H1 (cell line): ENCODE results near the gene ZNF516. TPM values are rescaled to one million over a fixed set of nuclear protein-coding genes. Genes with fewer than 3 reads are reported as not detected.

ENCODE experiments used
- CTCF ChIA-PET: fragments of 300-600 bp; sonication (Branson Sonifier 250); formaldehyde crosslinking; loops from one replicate; lab custom pipeline; 2021; ENCODE audit not compliant: partially characterized antibody; lab: Charles Lee
- POLR2A ChIA-PET: fragments of 300-600 bp; sonication (Branson Sonifier 250); formaldehyde crosslinking; loops from one replicate; lab custom pipeline; 2021; ENCODE audit warnings: inconsistent platforms; ENCODE audit not compliant: partially characterized antibody; lab: Charles Lee
- DNase-seq, 2 experiments: peaks; one replicate each; pipeline versions ENCODE4 v3.0.0 to v3.0.0-alpha.2; 2010 to 2022; ENCODE audit warnings: low spot score in 2 of 2, low read depth in 1 of 2, mixed read lengths in 1 of 2
- FAIRE-seq: peaks from 2 replicates; lab custom pipeline; 2011; peaks lifted over from hg19 to GRCh38; lab: Jason Lieb, UNC
- H2AFZ ChIP-seq: 2 replicates; pipeline ENCODE4 v1.8.1; 2012; ENCODE audit warnings: low read length, inconsistent platforms
- H2AK5ac ChIP-seq: 2 replicates; pipeline ENCODE4 v1.6.1; 2013; ENCODE audit warnings: low read depth, low read length
- H2BK120ac ChIP-seq: replicated peaks from 2 replicates; pipeline ENCODE3; 2013; ENCODE audit warnings: low read depth, low read length, inconsistent platforms
- H2BK12ac ChIP-seq: 2 replicates; pipeline ENCODE4 v1.6.1; 2013; ENCODE audit warnings: low read depth, low read length
- H2BK15ac ChIP-seq: 2 replicates; pipeline ENCODE4 v1.6.1; 2013; ENCODE audit warnings: low read length
- H2BK20ac ChIP-seq: 2 replicates; pipeline ENCODE4 v1.6.1; 2013; ENCODE audit warnings: low read length
- H2BK5ac ChIP-seq: 2 replicates; pipeline ENCODE4 v1.6.1; 2013; ENCODE audit warnings: low read depth, low read length
- H3K14ac ChIP-seq: 2 replicates; pipeline ENCODE4 v1.6.1; 2013; ENCODE audit warnings: inconsistent platforms; ENCODE audit not compliant: insufficient read length
- H3K18ac ChIP-seq: 2 replicates; pipeline ENCODE4 v1.6.1; 2013; ENCODE audit warnings: low read length; ENCODE audit errors: extremely low read depth
- H3K23ac ChIP-seq: 2 replicates; pipeline ENCODE4 v1.6.1; 2013; ENCODE audit warnings: inconsistent platforms; ENCODE audit not compliant: insufficient read length
- H3K23me2 ChIP-seq: 2 replicates; pipeline ENCODE4 v1.6.1; 2013; ENCODE audit warnings: low read depth, low read length
- H3K27ac ChIP-seq: 2 replicates; pipeline ENCODE4 v1.6.1; 2011; ENCODE audit warnings: low read depth, low read length, inconsistent platforms
- H3K27me3 ChIP-seq, 4 experiments: replicated peaks in 1 of 4; 1 replicate in 1 of 4; 2 replicates in 3 of 4; pipeline versions ENCODE4 v1.6.1 to v1.8.1; 2011 to 2013; ENCODE audit warnings: low read length in 3 of 4, mild to moderate bottlenecking in 3 of 4, inconsistent platforms in 2 of 4, mixed read lengths in 2 of 4, moderate library complexity in 1 of 4; ENCODE audit not compliant: control insufficient read depth in 3 of 4, insufficient read depth in 3 of 4; ENCODE audit errors: extremely low read depth in 1 of 4
- H3K36me3 ChIP-seq, 4 experiments: 2 replicates each; pipeline versions ENCODE4 v1.6.1 to v1.8.1; 2011 to 2013; ENCODE audit warnings: mild to moderate bottlenecking in 4 of 4, low read length in 3 of 4, moderate library complexity in 2 of 4, control low read depth in 1 of 4, inconsistent platforms in 1 of 4; ENCODE audit not compliant: insufficient read depth in 4 of 4, control insufficient read depth in 2 of 4
- H3K4ac ChIP-seq: replicated peaks from 2 replicates; pipeline ENCODE3; 2013; ENCODE audit warnings: low read length, low read depth, mixed read lengths, inconsistent platforms; ENCODE audit not compliant: insufficient read length
- H3K4me1 ChIP-seq, 4 experiments: replicated peaks in 1 of 4; 1 replicate in 1 of 4; 2 replicates in 3 of 4; pipeline versions ENCODE4 v1.6.1 to v1.8.1; 2011 to 2013; ENCODE audit warnings: low read length in 3 of 4, inconsistent platforms in 2 of 4, mixed read lengths in 1 of 4; ENCODE audit not compliant: insufficient read depth in 4 of 4, control insufficient read depth in 3 of 4
- H3K4me2 ChIP-seq, 2 experiments: 2 replicates each; pipeline versions ENCODE4 v1.6.1 to v1.8.1; 2011 to 2013; ENCODE audit warnings: low read depth in 2 of 2, low read length in 2 of 2, control low read depth in 1 of 2, inconsistent platforms in 1 of 2, mild to moderate bottlenecking in 1 of 2; ENCODE audit not compliant: insufficient read depth in 1 of 2
- H3K4me3 ChIP-seq, 4 experiments: fragments of 200-600, 300-600 bp in 1 of 4; sonication (generic), shearing (Covaris generic), sonication (Bioruptor Twin) in 1 of 4; 2 replicates each; pipeline versions ENCODE4 v1.5.1 to v1.8.1; 2011 to 2016; ENCODE audit warnings: low read length in 4 of 4, low read depth in 3 of 4, control low read depth in 2 of 4, inconsistent platforms in 2 of 4, mild to moderate bottlenecking in 2 of 4, mixed read lengths in 1 of 4, moderate library complexity in 1 of 4; ENCODE audit not compliant: insufficient read depth in 2 of 4; ENCODE audit errors: extremely low read depth in 1 of 4
- H3K56ac ChIP-seq: replicated peaks from 2 replicates; pipeline ENCODE3; 2013; ENCODE audit warnings: low read depth, mild to moderate bottlenecking, mixed read lengths, low read length, inconsistent platforms; ENCODE audit not compliant: insufficient read length
- H3K79me1 ChIP-seq: 2 replicates; pipeline ENCODE4 v1.6.1; 2013; ENCODE audit warnings: low read depth, low read length, control low read depth
- H3K79me2 ChIP-seq, 2 experiments: 2 replicates each; pipeline versions ENCODE4 v1.6.1 to v1.8.1; 2012 to 2013; ENCODE audit warnings: low read length in 2 of 2, mild to moderate bottlenecking in 2 of 2, inconsistent platforms in 1 of 2; ENCODE audit not compliant: insufficient read depth in 2 of 2, control insufficient read depth in 1 of 2
- H3K9ac ChIP-seq, 4 experiments: replicated peaks in 1 of 4; 1 replicate in 1 of 4; 2 replicates in 3 of 4; pipeline versions ENCODE4 v1.6.1 to v1.8.1; 2011 to 2013; ENCODE audit warnings: low read depth in 3 of 4, low read length in 3 of 4, control low read depth in 2 of 4, mild to moderate bottlenecking in 2 of 4, moderate library complexity in 2 of 4, inconsistent platforms in 1 of 4; ENCODE audit errors: extremely low read depth in 1 of 4
- H3K9me3 ChIP-seq, 2 experiments: 2 replicates each; pipeline versions ENCODE4 v1.6.1 to v1.8.1; 2012 to 2013; ENCODE audit warnings: mild to moderate bottlenecking in 2 of 2, moderate library complexity in 2 of 2, control low read depth in 1 of 2, inconsistent platforms in 1 of 2, low read depth in 1 of 2, low read length in 1 of 2, mixed read lengths in 1 of 2; ENCODE audit not compliant: insufficient read depth in 2 of 2
- H4K20me1 ChIP-seq, 2 experiments: replicated peaks in 1 of 2; 2 replicates each; pipeline versions ENCODE3 to v1.8.1; 2011 to 2013; ENCODE audit warnings: inconsistent platforms in 2 of 2, low read length in 2 of 2, mild to moderate bottlenecking in 1 of 2; ENCODE audit not compliant: insufficient read depth in 2 of 2, control insufficient read depth in 1 of 2
- H4K5ac ChIP-seq: 2 replicates; pipeline ENCODE4 v1.6.1; 2013; ENCODE audit warnings: low read length, low read depth, mixed read lengths, inconsistent platforms; ENCODE audit not compliant: insufficient read length
- H4K8ac ChIP-seq: 2 replicates; pipeline ENCODE4 v1.8.0; 2013; ENCODE audit warnings: mild to moderate bottlenecking, moderate library complexity, low read length, inconsistent platforms; ENCODE audit not compliant: insufficient read depth; ENCODE audit errors: extremely low read depth
- H4K91ac ChIP-seq: replicated peaks from 2 replicates; pipeline ENCODE3; 2013; ENCODE audit warnings: low read length, mixed read lengths, inconsistent platforms; ENCODE audit not compliant: insufficient read length
- SP2 ChIP-seq: IDR thresholded peaks from 2 replicates; pipeline ENCODE4 v1.6.1; 2012; ENCODE audit warnings: mild to moderate bottlenecking, low read length, inconsistent platforms
- TEAD4 ChIP-seq: IDR thresholded peaks from 2 replicates; pipeline ENCODE4 v1.6.1; 2012; ENCODE audit warnings: low read depth, low read length, inconsistent platforms, mixed read lengths
- WGBS, 2 experiments: shearing (Covaris generic) in 1 of 2; methylation state at CpG; one replicate each; pipeline versions ENCODE4 v1.1.6 to v1.1.7; 2013 to 2015; ENCODE audit warnings: low lambda C conversion rate in 2 of 2, mixed read lengths in 2 of 2, inconsistent platforms in 1 of 2, low coverage in 1 of 2, missing lambda C conversion rate in 1 of 2; ENCODE audit not compliant: insufficient replicate concordance in 2 of 2, insufficient coverage in 1 of 2, insufficient read length in 1 of 2; ENCODE audit errors: extremely low coverage in 1 of 2, missing lambda C conversion rate in 1 of 2; 5-methylcytosine and 5-hydroxymethylcytosine counted together
- polyA plus RNA-seq, 7 experiments: library from polyadenylated mRNA; depleted of rRNA in 3 of 7; stranded (reverse) in 5 of 7; unstranded in 2 of 7; fragments of >200 nt in 5 of 7; fragments of 200-250 nt in 2 of 7; gene quantifications; 1 replicate in 5 of 7; 2 replicates in 1 of 7; 4 replicates in 1 of 7; pipeline versions ENCODE4 v1.2.1 to v1.2.3, GENCODE V29; 2011 to 2013; ENCODE audit warnings: missing spikeins in 2 of 7, mixed read lengths in 2 of 7
- total RNA-seq: library from RNA; stranded (reverse); fragmentation: NEBNext Ultra II Directional; extraction: Animal tissue kit (Norgen Biotek cat#: 25700); gene quantifications from 2 replicates; pipeline ENCODE4 v1.2.1, GENCODE V29; 2021

The ZNF516 gene
- total and polyA plus RNA-seq, 2 of the 8 experiments (the other 6 are each of a cell fraction or from before 2014, with no cell fraction given) = 7.3 to 17.0 TPM

- DNase-seq = no peak
- ChIA-PET CTCF (interaction anchor here (0.5 to 1.5 kb wide), 4 partner anchors 12 to 340 kb away, joined by 3 to 5 read pairs (median 4); no protein-coding TSS in a partner anchor), POLR2A (no interaction called here)
- H4K20me1 ChIP-seq = no peaks in the 10 kb centered on the region
- H3K23ac ChIP-seq = no peak overlapping the region
- H3K9me3 ChIP-seq = no peaks in the 10 kb centered on the region
- WGBS, 2 experiments = 99% methylated on average over 5 of the region's 5 CpGs; no CpG with 5 or more reads in 1 of the 2 experiments
- no peaks in the 10 kb centered on the region for H3K36me3 ChIP-seq
- H3K4me1 ChIP-seq = peaks cover 0 to 6% (median 3%) of the 10 kb centered on the region in 4 experiments; a peak in 4 of 7 replicates
- H3K23me2 ChIP-seq = no peaks in the 10 kb centered on the region
- H3K27ac ChIP-seq = no peak overlapping the region
- no peak overlapping the region for H2AK5ac ChIP-seq
- no peak overlapping the region for H3K9ac ChIP-seq
- no peak overlapping the region for H2BK5ac ChIP-seq
- H4K5ac ChIP-seq = no peak overlapping the region
- H3K18ac ChIP-seq = no peak overlapping the region
- H3K27me3 ChIP-seq = no peaks in the 10 kb centered on the region
- no peaks in the 10 kb centered on the region for H3K79me2 ChIP-seq
- H2BK15ac ChIP-seq = no peak overlapping the region
- H4K8ac ChIP-seq = no peak overlapping the region
- no peak overlapping the region for H3K4me3 ChIP-seq
- H4K91ac ChIP-seq = no peak overlapping the region
- no peaks in the 10 kb centered on the region for H3K79me1 ChIP-seq
- H3K4me2 ChIP-seq = no peak overlapping the region
- no peak overlapping the region for H3K4ac ChIP-seq
- no peak overlapping the region for H2BK20ac ChIP-seq
- no peak overlapping the region for H3K14ac ChIP-seq
- H3K56ac ChIP-seq = no peak overlapping the region
- FAIRE-seq = no peak
- H2BK120ac ChIP-seq = no peak overlapping the region
- no peak overlapping the region for H2AFZ ChIP-seq
- no peak overlapping the region for H2BK12ac ChIP-seq
- TF ChIP-seq TEAD4 (no peak), SP2 (no peak)
Observed at GRCh38 chr18:76318607-76319006, 176.4 kb downstream of the ZNF516 start.
